Endodermal cell (in vitro differentiated cells): ENCODE measurements around the gene AOX1. TPM values are rescaled to one million over a fixed set of nuclear protein-coding genes. Genes with fewer than 3 reads are reported as not detected.
"Not testable (repeated sequence)": the region's sequence is repeated elsewhere in the genome, so short reads cannot be mapped to it uniquely, and the experiment has no call there.

Experiments used
- DNase-seq: peaks from one replicate; pipeline ENCODE4 v3.0.0-alpha.2; 2017
- H3K27ac ChIP-seq: 2 replicates; pipeline ENCODE4 v1.5.1; 2013; ENCODE audit warnings: mild to moderate bottlenecking, low read depth, low read length, moderate library complexity
- H3K27me3 ChIP-seq: 2 replicates; pipeline ENCODE4 v1.6.1; 2013; ENCODE audit warnings: mild to moderate bottlenecking, low read length, moderate library complexity; ENCODE audit not compliant: insufficient read depth, control insufficient read depth, poor library complexity, severe bottlenecking
- H3K36me3 ChIP-seq: 2 replicates; pipeline ENCODE4 v1.7.0; 2013; ENCODE audit warnings: mild to moderate bottlenecking, low read length, moderate library complexity; ENCODE audit not compliant: control insufficient read depth, insufficient read depth
- H3K4me1 ChIP-seq: one replicate; pipeline ENCODE4 v1.7.0; 2013; ENCODE audit warnings: low read length; ENCODE audit not compliant: control insufficient read depth, insufficient read depth
- H3K4me3 ChIP-seq: 2 replicates; pipeline ENCODE4 v1.5.1; 2013; ENCODE audit warnings: mild to moderate bottlenecking, low read length, moderate library complexity
- H3K9ac ChIP-seq: 2 replicates; pipeline ENCODE4 v1.6.1; 2013; ENCODE audit warnings: mild to moderate bottlenecking, low read length, moderate library complexity; ENCODE audit not compliant: poor library complexity, severe bottlenecking; ENCODE audit errors: extremely low read depth
- H3K9me3 ChIP-seq: 2 replicates; pipeline ENCODE4 v1.6.1; 2013; ENCODE audit warnings: mild to moderate bottlenecking, low read length, moderate library complexity; ENCODE audit not compliant: control insufficient read depth
- H3K27ac Mint-ChIP-seq: 2 replicates; pipeline ENCODE4 v1.8.0; 2020; ENCODE audit warnings: mixed read lengths
- H3K27me3 Mint-ChIP-seq: 2 replicates; pipeline ENCODE4 v1.8.0; 2021; ENCODE audit warnings: mild to moderate bottlenecking, mixed read lengths; ENCODE audit not compliant: insufficient read depth
- H3K36me3 Mint-ChIP-seq: 2 replicates; pipeline ENCODE4 v1.8.0; 2020; ENCODE audit warnings: low read depth, mixed read lengths
- H3K4me1 Mint-ChIP-seq: 2 replicates; pipeline ENCODE4 v1.8.0; 2020; ENCODE audit warnings: mixed read lengths
- H3K4me3 Mint-ChIP-seq: 2 replicates; pipeline ENCODE4 v1.8.0; 2020; ENCODE audit warnings: mild to moderate bottlenecking, moderate library complexity, mixed read lengths
- H3K9me3 Mint-ChIP-seq: 2 replicates; pipeline ENCODE4 v1.8.0; 2020; ENCODE audit warnings: mild to moderate bottlenecking, mixed read lengths
- WGBS, 2 experiments: methylation state at CpG; one replicate each; pipeline versions ENCODE4 v1.1.5 to v1.1.7; 2013; ENCODE audit warnings: missing lambda C conversion rate in 2 of 2, mixed read lengths in 1 of 2; ENCODE audit not compliant: insufficient coverage in 1 of 2, insufficient read length in 1 of 2; 5-methylcytosine and 5-hydroxymethylcytosine counted together
- total RNA-seq, 2 donors: library from RNA; stranded (reverse); fragmentation: NEBNext Ultra II Directional in 1 of 2; extraction: Animal tissue kit (Norgen Biotek cat#: 25700) in 1 of 2; gene quantifications; 2 replicates in 1 of 2; 3 replicates in 1 of 2; pipeline ENCODE4 v1.2.1, GENCODE V29; 2021
- TF ChIP-seq, protein P1 (sequence below): fragments of 200-600 bp; sonication (generic); conservative IDR thresholded peaks from 2 replicates; pipeline ENCODE4 v1.5.0; 2021; ENCODE audit warnings: antibody characterized with exemption, mild to moderate bottlenecking

AOX1 gene
- total RNA-seq, 2 donors from 2014 or later, result 8.8 to 15.5 TPM

DNA sequence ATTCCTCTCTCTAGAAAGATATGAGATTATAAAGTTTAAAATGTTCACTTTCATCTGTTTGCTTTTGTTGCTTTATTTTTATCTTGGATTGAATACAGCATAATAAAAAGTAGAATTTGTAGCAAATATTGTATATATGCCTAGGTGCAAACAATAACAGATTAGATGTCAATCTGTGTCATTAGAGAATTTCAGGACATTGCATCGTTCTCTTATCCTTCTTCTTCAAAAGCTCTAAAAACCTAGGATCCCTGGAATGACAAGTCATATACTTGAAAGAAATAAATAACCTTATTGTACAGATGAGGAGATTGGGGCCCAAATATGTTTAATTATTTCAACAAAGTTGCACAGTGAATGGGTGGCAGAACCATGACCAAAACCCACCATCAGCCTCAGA is 123.1 kb downstream of the AOX1 start:
- peaks cover 9% of the 10 kb centered on the region for H3K4me1 Mint-ChIP-seq
- WGBS, 2 experiments, result 100% methylated on average over 1 of the region's 1 CpG
- H3K27ac ChIP-seq, result no peak overlapping the region

DNA sequence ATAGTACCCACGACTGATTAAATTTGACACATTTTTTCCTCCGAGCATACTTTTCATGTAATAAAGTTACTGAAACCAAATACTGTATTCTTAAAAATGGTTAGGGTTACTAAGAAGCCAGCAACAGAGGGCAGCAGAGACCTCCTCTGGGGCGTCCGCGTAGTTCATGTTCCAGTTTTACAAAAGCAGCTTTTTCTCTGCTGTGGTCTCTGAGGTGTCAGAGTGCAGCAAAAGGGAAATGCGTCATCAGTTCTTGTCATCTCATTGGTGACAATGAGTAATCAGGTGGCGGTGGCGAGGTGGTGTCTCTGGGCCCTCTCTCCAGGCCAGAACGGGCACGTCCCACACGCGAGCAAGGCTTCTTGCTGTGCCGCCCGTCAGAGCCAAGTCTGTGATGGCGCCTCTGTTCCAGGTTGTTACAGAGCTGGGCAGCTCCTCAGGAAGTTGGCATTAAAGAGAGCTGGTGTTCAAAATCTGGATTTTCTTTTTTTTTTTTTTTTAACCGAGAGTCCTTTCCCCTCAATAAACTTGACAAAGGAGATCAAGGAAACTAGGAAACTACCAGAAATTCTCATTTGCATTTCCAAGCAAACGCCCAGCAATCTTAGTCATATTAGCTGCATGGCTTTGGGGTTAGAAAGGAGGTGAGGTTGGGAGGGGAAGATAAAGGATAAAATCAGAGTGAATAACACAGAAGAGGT is 127.3 kb downstream of the AOX1 start:
- Mint-ChIP-seq H3K27me3 (peaks cover 7% of the 10 kb centered on the region), H3K27ac (peak overlapping the region; percentile 88), H3K36me3 (no peaks in the 10 kb centered on the region), H3K9me3 (no peaks in the 10 kb centered on the region), H3K4me1 (peaks cover 2% of the 10 kb centered on the region), H3K4me3 (peak overlapping the region; percentile 58)
- TF ChIP-seq, protein P1, sequence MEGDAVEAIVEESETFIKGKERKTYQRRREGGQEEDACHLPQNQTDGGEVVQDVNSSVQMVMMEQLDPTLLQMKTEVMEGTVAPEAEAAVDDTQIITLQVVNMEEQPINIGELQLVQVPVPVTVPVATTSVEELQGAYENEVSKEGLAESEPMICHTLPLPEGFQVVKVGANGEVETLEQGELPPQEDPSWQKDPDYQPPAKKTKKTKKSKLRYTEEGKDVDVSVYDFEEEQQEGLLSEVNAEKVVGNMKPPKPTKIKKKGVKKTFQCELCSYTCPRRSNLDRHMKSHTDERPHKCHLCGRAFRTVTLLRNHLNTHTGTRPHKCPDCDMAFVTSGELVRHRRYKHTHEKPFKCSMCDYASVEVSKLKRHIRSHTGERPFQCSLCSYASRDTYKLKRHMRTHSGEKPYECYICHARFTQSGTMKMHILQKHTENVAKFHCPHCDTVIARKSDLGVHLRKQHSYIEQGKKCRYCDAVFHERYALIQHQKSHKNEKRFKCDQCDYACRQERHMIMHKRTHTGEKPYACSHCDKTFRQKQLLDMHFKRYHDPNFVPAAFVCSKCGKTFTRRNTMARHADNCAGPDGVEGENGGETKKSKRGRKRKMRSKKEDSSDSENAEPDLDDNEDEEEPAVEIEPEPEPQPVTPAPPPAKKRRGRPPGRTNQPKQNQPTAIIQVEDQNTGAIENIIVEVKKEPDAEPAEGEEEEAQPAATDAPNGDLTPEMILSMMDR, result peak; percentile 91
- H3K27me3 ChIP-seq, result no peaks in the 10 kb centered on the region
- no peaks in the 10 kb centered on the region for H3K9me3 ChIP-seq
- WGBS, 2 experiments, result 0 to 33% methylated on average over 4 to 17 of the region's 17 CpGs
- peak; percentile 88 for DNase-seq
- H3K4me1 ChIP-seq, result no peaks in the 10 kb centered on the region
- H3K4me3 ChIP-seq, result peak overlapping the region; percentile 54
- no peak overlapping the region for H3K9ac ChIP-seq
- no peak overlapping the region for H3K27ac ChIP-seq
- no peaks in the 10 kb centered on the region for H3K36me3 ChIP-seq

More for the DNA sequence above, 123.1 kb downstream of the AOX1 start:
- Histone ChIP-seq H3K4me3 (no peak overlapping the region), H3K27me3 (no peaks in the 10 kb centered on the region), H3K4me1 (peaks cover 3% of the 10 kb centered on the region), H3K36me3 (no peaks in the 10 kb centered on the region), H3K9ac (no peak overlapping the region), H3K9me3 (no peaks in the 10 kb centered on the region)
- Mint-ChIP-seq H3K4me3 (no peak overlapping the region), H3K27ac (no peak overlapping the region), H3K36me3 (no peaks in the 10 kb centered on the region), H3K9me3 (no peaks in the 10 kb centered on the region), H3K27me3 (peaks cover 6% of the 10 kb centered on the region)
- TF ChIP-seq, protein P1, result no peak
- DNase-seq, result no peak

DNA sequence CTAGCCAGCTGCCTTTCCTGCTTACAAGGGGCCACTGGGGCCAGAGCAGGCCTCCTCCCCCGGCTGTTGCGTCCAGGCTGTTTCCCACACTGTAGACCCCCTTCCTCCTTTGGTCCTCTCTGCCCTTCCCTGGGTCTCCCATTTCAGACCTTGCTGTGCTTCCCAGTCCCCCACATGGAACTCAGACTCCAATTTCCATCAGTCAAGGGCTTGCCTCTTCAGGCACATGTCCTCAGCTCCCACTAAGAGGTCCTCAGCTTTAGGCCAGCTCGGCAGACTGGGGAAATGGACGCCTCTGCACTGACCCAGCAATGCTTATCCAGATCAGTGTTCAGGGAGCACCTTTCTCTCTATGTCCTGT is 127.9 kb downstream of the AOX1 start:
- Histone ChIP-seq H3K27me3 (no peaks in the 10 kb centered on the region), H3K4me3 (no peak overlapping the region), H3K9ac (no peak overlapping the region), H3K4me1 (no peaks in the 10 kb centered on the region), H3K27ac (no peak overlapping the region), H3K9me3 (no peaks in the 10 kb centered on the region), H3K36me3 (no peaks in the 10 kb centered on the region)
- peaks cover 9% of the 10 kb centered on the region for H3K27me3 Mint-ChIP-seq
- TF ChIP-seq, protein P1, result no peak
- peaks cover 2% of the 10 kb centered on the region for H3K4me1 Mint-ChIP-seq
- no peak for DNase-seq
- peak overlapping the region; percentile 58 for H3K4me3 Mint-ChIP-seq
- peak overlapping the region; percentile 88 for H3K27ac Mint-ChIP-seq
- no peaks in the 10 kb centered on the region for H3K9me3 Mint-ChIP-seq
- no peaks in the 10 kb centered on the region for H3K36me3 Mint-ChIP-seq
- 95 to 97% methylated on average over 4 of the region's 4 CpGs for WGBS, 2 experiments

DNA sequence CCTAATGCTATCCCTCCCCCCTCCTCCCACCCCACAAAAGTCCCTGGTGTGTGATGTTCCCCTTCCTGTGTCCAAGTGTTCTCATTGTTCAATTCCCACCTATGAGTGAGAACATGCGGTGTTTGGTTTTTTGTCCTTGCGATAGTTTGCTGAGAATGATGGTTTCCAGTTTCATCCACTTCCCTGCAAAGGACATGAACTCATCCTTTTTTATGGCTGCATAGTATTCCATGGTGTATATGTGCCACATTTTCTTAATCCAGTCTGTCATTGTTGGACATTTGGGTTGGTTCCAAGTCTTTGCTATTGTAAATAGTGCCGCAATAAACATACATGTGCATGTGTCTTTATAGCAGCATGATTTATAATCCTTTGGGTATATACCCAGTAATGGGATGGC is 129.2 kb downstream of the AOX1 start:
- H3K27ac ChIP-seq, H3K9me3 Mint-ChIP-seq, DNase-seq, H3K4me1 ChIP-seq, H3K36me3 ChIP-seq, H3K4me1 Mint-ChIP-seq, H3K9me3 ChIP-seq, H3K4me3 ChIP-seq, H3K27ac Mint-ChIP-seq, H3K4me3 Mint-ChIP-seq, H3K27me3 ChIP-seq, H3K9ac ChIP-seq, H3K36me3 Mint-ChIP-seq: not testable (repeated sequence)
- H3K27me3 Mint-ChIP-seq, result peaks cover 20% of the 10 kb centered on the region
- WGBS, 2 experiments, result 83% methylated on average over 1 of the region's 3 CpGs; no CpG with 5 or more reads in 1 of the 2 experiments
